HG03457 (cell line): ENCODE results near the gene DCDC2B.
"Not testable (repeated sequence)": the region's sequence is repeated elsewhere in the genome, so short reads cannot be mapped to it uniquely, and the experiment has no call there.

Experiments
- ATAC-seq: cut with Tn5 transposase; IDR thresholded peaks from one replicate; pipeline ENCODE4 v1.9.1; 2021; ENCODE audit warnings: moderate number of reproducible peaks; ENCODE audit not compliant: unreplicated experiment

Gene DCDC2B

GRCh38 chr1:32208891-32209328 is at the start of gene DCDC2B:
Gene DCDC2B (plus strand): TSS chr1:32209089. CDS start chr1:32209094, 5 bp downstream.
- ATAC-seq = no peak

GRCh38 chr1:32159189-32159588 is 49.7 kb upstream of the DCDC2B start:
- ATAC-seq = no peak

GRCh38 chr1:32163405-32163804 is 45.5 kb upstream of the DCDC2B start:
- ATAC-seq = no peak

DNA sequence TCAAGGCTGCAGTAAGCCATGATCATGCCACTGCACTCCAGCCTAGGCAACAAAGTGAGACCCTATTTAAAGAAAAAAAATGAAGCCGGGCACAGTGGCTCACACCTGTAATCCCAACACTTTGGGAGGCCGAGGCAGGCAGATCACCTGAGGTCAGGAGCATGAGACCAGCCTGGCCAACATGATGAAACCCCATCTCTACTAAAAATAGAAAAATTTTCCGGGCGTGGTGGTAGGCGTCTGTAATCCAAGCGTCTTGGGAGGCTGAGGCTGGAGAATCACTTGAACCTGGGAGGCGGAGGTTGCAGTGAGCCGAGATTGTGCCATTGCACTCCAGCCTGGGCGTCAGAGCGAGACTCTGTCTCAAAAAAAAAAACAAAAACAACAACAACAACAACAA is 43.3 kb upstream of the DCDC2B start:
- not testable (repeated sequence) for ATAC-seq

- ATAC-seq = no peak
These were observed 37.9 kb upstream of the DCDC2B start for GRCh38 chr1:32170991-32171390.

DNA sequence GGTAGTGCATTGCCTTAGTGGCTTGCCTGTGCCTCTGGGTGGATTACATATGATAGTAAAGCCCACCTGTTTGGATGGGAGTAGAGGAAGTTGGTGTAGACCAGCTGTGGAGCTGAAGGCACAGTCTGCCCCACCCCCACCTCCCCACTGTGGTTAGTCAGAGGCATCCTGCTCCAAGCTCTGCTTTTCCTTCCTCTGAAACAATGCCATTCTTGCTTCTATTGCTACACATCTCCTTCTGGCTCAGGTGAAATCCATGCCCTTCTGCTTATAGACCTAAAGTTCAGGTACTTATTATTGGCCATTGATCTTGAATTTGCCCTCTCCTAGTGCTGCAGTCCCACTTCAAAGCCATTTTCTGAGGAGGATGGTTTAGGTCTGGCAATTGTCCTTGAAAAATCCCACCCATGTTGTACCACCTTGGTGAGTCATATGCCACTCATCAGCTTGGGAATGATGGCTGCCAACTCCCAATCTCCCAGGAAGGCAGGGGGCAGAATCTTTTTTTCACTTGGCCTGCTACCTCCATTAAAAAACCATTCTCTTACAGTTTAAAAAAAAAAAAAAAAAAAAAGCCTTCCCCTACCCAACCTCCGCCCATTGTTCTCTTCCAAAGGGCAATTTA is 36.2 kb upstream of the DCDC2B start:
- no peak for ATAC-seq

- ATAC-seq = no peak
These were observed 30.3 kb upstream of the DCDC2B start for GRCh38 chr1:32178380-32179192.

DNA sequence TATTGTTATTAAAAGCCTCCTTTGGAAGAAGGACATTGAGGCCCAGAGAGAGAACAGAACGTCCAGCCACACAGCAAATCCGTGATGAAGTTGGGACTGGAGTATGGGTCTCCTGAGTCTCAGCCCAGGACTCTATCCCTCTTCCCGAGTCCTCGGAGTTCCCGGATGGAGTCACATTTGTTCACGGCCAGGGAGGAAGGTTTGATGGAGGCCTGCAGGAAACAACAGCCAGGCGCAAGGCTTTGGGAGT is 29.8 kb upstream of the DCDC2B start:
- ATAC-seq = no peak

DNA sequence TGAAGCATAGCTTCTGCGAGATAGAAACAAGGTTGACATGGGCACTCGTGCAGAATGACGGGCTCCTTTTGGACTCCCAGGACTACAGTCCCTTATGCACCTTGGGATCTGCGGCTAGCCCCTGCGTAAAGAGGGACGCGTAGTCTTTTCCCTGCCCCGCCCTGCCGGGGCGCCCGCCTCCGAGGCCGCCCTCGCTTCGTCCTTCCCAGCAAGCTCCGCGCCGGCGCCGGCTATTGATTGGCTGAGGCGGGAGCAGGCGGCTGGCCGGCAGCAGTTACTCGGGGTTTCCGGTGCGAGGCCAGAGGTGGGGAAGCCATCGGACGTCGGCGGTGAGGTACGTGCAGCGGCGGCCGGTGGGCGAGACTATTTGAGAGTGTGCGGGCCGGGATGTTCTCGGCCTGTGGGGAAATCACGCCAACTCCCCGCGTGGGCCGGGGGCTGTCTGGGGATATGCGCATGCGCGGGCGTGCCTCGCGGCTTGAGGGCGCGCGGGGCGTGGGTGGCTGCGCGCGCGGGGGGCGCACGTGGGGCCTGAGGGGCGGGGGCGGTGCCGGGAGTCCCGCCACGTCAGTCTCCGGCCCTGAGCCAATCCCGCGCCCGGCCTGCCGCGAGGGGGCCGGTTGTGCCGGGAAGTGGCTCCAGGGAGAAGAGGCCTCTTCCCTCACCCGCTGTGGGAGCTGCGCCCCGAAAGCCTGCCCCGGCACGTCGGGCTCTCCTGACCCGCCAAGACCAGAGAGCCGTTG is 29.3 kb upstream of the DCDC2B start, which contains the start of gene TXLNA:
Gene TXLNA (plus strand): TSS at position 233 of the 743 bp plus-strand sequence. CDS start 671 bp downstream, outside the sequence.
- ATAC-seq = peak; percentile 60

GRCh38 chr1:32180186-32181060 is 28.5 kb upstream of the DCDC2B start:
- no peak for ATAC-seq

GRCh38 chr1:32181065-32181464 is 27.8 kb upstream of the DCDC2B start:
- no peak for ATAC-seq

GRCh38 chr1:32181563-32181962 is 27.3 kb upstream of the DCDC2B start:
- no peak for ATAC-seq

- ATAC-seq = no peak
These were observed 26.8 kb upstream of the DCDC2B start for GRCh38 chr1:32182060-32182459.

DNA sequence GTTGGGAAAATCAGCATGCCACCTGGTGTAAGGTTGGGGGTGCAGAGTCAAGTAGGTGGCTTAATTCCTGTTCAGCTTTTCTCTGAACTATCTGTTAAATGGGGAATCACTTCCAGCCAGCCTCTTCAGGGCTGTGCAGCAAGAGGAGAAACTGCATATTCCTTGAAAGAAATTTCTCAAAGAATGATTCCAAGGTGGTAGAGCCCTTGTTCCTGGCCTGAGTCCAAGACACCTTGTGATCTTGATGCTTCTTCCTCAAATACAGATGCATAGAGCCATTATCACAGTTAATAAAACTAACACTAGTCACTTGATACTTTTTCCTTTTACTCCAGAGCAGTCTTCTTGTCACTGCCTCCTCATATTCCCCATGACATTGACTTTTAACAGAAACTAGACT is 24.2 kb upstream of the DCDC2B start:
- ATAC-seq = no peak

DNA sequence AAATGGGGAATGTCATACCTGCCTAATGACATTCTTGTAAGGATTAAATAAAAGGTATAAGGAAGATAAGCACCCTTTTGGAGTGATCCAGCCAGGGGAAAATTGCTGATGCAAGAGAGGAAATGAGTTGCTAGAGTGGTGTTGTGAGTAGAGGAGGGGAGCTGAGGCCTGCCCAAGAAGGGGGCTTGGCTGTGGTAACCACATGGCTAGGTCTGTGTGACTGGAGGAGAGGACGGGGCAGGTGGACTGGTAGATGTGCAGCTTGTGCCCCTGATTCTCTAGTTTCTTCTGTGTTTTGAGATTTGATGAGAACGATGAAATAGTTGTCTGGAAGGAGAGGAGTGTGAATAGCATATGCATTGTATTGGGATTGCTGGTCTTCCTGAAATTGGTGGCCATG is 22.8 kb upstream of the DCDC2B start:
- no peak for ATAC-seq

DNA sequence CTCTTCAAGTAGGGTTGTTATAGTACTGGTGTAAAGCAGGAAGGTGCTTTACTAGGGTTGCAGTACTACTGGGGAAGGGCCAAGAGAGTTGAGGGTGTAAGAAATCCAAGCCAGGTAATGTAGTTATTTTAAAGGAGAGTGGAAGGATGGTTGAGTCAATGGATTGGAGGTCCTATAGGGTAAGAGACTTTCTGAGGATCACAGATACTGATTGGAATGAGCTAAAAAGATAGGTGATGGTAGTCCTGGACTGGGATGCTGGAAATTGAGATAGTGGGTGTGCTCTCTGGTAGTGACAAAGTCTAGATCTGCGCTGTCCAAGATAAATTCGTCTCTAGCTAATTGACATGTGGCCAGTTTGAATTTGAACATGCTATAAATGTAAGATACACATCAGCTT is 22.4 kb upstream of the DCDC2B start:
- ATAC-seq = no peak

- no peak for ATAC-seq
These were observed 21.0 kb upstream of the DCDC2B start for GRCh38 chr1:32187850-32188249.

DNA sequence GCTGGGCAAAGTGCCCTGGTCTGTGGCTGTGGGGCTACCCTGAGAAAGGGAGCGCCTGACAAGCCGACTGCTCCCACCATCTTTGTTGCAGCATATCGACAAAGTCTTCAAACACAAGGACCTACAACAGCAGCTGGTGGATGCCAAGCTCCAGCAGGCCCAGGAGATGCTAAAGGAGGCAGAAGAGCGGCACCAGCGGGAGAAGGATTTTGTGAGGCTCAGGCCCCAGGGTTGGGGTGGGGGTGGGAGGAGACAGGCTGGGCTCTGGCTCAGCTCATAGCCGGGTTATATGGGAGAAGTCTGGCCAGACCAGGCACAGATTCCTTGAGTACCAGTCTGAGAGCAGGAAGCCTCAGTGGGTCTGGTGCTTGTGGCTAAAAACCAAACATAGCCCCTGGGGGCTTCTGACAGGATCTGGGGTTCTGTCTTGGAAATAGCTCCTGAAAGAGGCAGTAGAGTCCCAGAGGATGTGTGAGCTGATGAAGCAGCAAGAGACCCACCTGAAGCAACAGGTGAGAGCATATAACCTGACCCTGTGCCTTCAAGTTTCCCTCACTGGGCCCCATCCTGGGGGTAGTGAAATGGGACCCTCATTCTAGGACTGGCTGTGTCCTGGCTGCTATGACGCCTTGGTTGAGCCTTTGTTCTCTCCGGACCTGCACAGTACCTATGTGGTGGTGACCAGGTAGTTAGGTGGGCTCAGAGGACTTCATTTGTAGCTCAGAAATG is 16.5 kb upstream of the DCDC2B start:
- ATAC-seq = no peak

GRCh38 chr1:32194984-32195383 is 13.9 kb upstream of the DCDC2B start:
- ATAC-seq = no peak

DNA sequence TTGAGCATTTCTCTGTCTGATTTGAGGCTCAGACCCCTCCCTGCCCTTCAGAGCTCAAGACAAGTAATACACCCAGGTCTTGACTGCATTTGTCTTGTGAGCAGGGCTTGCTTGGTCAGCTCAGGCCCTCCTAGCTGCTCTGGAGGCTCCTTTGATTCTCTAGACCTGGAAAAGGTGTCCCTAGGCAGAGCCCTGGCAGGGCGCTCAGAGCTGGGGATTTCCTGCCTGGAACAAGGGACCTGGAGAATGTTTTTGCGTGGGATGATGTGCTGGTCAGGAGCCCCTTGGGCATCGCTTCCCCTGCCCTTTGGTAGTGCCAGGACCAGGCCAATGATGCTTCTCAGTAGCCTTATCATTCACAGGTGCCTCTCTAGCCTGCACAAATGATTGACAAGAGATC is 13.4 kb upstream of the DCDC2B start:
- no peak for ATAC-seq
